HEK293T (cell line): ENCODE data around the gene EIF4G3.

Source experiments
- CTBP1 ChIP-seq: fragments of 450-650 bp; IDR thresholded peaks from 2 replicates; pipeline ENCODE4 v1.6.1; 2016; ENCODE audit warnings: borderline replicate concordance
- ELF4 ChIP-seq: fragments of 450-650 bp; IDR thresholded peaks from 2 replicates; pipeline ENCODE4 v1.6.1; 2017; ENCODE audit warnings: antibody characterized with exemption
- FOXK2 ChIP-seq: fragments of 450-650 bp; IDR thresholded peaks from 2 replicates; pipeline ENCODE4 v1.6.1; 2016; ENCODE audit warnings: mild to moderate bottlenecking
- HDGF ChIP-seq: fragments of 450-650 bp; IDR thresholded peaks from 2 replicates; pipeline ENCODE4 v1.6.1; 2017; ENCODE audit warnings: antibody characterized with exemption, borderline replicate concordance
- L3MBTL2 ChIP-seq: fragments of 450-650 bp; conservative IDR thresholded peaks from 2 replicates; pipeline ENCODE4 v1.6.1; 2016; ENCODE audit warnings: mild to moderate bottlenecking
- LEF1 ChIP-seq: fragments of 450-650 bp; IDR thresholded peaks from 2 replicates; pipeline ENCODE4 v1.6.1; 2017; ENCODE audit warnings: mild to moderate bottlenecking, borderline replicate concordance
- NFRKB ChIP-seq: fragments of 450-650 bp; IDR thresholded peaks from 2 replicates; pipeline ENCODE4 v1.6.1; 2016; ENCODE audit warnings: mild to moderate bottlenecking, moderate library complexity
- SP1 ChIP-seq: fragments of 450-650 bp; IDR thresholded peaks from 2 replicates; pipeline ENCODE4 v1.6.1; 2017
- TARDBP ChIP-seq: fragments of 450-650 bp; IDR thresholded peaks from 2 replicates; pipeline ENCODE4 v1.6.1; 2016
- ZNF384 ChIP-seq: fragments of 450-650 bp; IDR thresholded peaks from 2 replicates; pipeline ENCODE4 v1.6.1; 2016

GRCh38 chr1:21060523-21060922 is 116.2 kb downstream of the EIF4G3 start:
- TF ChIP-seq L3MBTL2 (no peak), SP1 (no peak), NFRKB (no peak), FOXK2 (no peak), LEF1 (no peak), TARDBP (no peak), ZNF384 (peak; percentile 40; the same call in 1 of the 2 replicates), HDGF (no peak), ELF4 (no peak), CTBP1 (no peak)
